Neural cell (in vitro differentiated cells): ENCODE results near the gene PGBD5. TPM values are rescaled to one million over a fixed set of nuclear protein-coding genes. Genes with fewer than 3 reads are reported as not detected.

Experiments used
- H2AFZ ChIP-seq: fragments of 200-600, 300-800 bp; sonication (generic), shearing (Covaris generic); 2 replicates; pipeline ENCODE4 v1.6.0; 2014; ENCODE audit warnings: low read depth, mild to moderate bottlenecking, antibody characterized with exemption, low read length, moderate library complexity
- H3F3A ChIP-seq: fragments of 200-600 bp; shearing (Covaris generic); 2 replicates; pipeline ENCODE4 v1.6.1; 2016; ENCODE audit warnings: mild to moderate bottlenecking, moderate library complexity, mixed read lengths, antibody characterized with exemption, low read length; ENCODE audit not compliant: insufficient read depth, poor library complexity, severe bottlenecking
- H3K27ac ChIP-seq: fragments of 200-600, 300-800 bp; sonication (generic), shearing (Covaris generic); 2 replicates; pipeline ENCODE4 v1.5.1; 2014; ENCODE audit warnings: mild to moderate bottlenecking, low read length, moderate library complexity
- H3K27me3 ChIP-seq: fragments of 300-800, 200-600 bp; sonication (generic), shearing (Covaris generic); 2 replicates; pipeline ENCODE4 v1.6.0; 2014; ENCODE audit warnings: mild to moderate bottlenecking, low read depth, low read length, moderate library complexity; ENCODE audit not compliant: insufficient read depth
- H3K36me3 ChIP-seq: fragments of 300-800, 200-600 bp; sonication (generic), shearing (Covaris generic); 2 replicates; pipeline ENCODE4 v1.5.1; 2014; ENCODE audit warnings: mild to moderate bottlenecking, antibody characterized with exemption, low read length, moderate library complexity; ENCODE audit not compliant: insufficient read depth
- H3K4me2 ChIP-seq: fragments of 300-800, 200-600 bp; sonication (generic), shearing (Covaris generic); 2 replicates; pipeline ENCODE4 v1.6.0; 2014; ENCODE audit warnings: mild to moderate bottlenecking, low read length
- H3K4me3 ChIP-seq: fragments of 300-800, 200-600 bp; sonication (generic), shearing (Covaris generic); 2 replicates; pipeline ENCODE4 v1.5.1; 2014; ENCODE audit warnings: mild to moderate bottlenecking, low read length, moderate library complexity
- H3K79me2 ChIP-seq: fragments of 200-600 bp; shearing (Covaris generic); replicated peaks from 2 replicates; pipeline ENCODE4 v1.6.0; 2014; ENCODE audit warnings: mild to moderate bottlenecking, low read length, moderate library complexity; ENCODE audit not compliant: insufficient read depth
- H3K9ac ChIP-seq: fragments of 300-800, 200-600 bp; sonication (generic), shearing (Covaris generic); 2 replicates; pipeline ENCODE4 v1.6.1; 2016; ENCODE audit warnings: mild to moderate bottlenecking, low read length, mixed read lengths
- H3K9me2 ChIP-seq: fragments of 200-600 bp; shearing (Covaris generic); 2 replicates; pipeline ENCODE4 v1.6.1; 2016; ENCODE audit warnings: mild to moderate bottlenecking, low read length, mixed read lengths; ENCODE audit not compliant: insufficient read depth
- H3K9me3 ChIP-seq: fragments of 200-600, 300-800 bp; sonication (generic), shearing (Covaris generic); 2 replicates; pipeline ENCODE4 v1.6.1; 2016; ENCODE audit warnings: mild to moderate bottlenecking, mixed run types, low read length, moderate library complexity, mixed read lengths
- H4K20me1 ChIP-seq: fragments of 200-600 bp; shearing (Covaris generic); 2 replicates; pipeline ENCODE4 v1.6.1; 2016; ENCODE audit warnings: mild to moderate bottlenecking, mixed run types; ENCODE audit not compliant: insufficient read depth
- EP300 ChIP-seq: fragments of 450-650 bp; conservative IDR thresholded peaks from 2 replicates; pipeline ENCODE4 v1.6.1; 2014; ENCODE audit warnings: antibody characterized with exemption, mild to moderate bottlenecking, moderate library complexity; ENCODE audit not compliant: poor library complexity, severe bottlenecking
- EZH2 ChIP-seq: fragments of 200-600, 300-800 bp; shearing (Covaris generic), sonication (generic); IDR thresholded peaks from 2 replicates; pipeline ENCODE4 v1.6.1; 2014; ENCODE audit warnings: antibody characterized with exemption, low read length, borderline replicate concordance, mild to moderate bottlenecking; ENCODE audit not compliant: insufficient read depth, poor library complexity, severe bottlenecking
- MXI1 ChIP-seq: fragments of 450-650 bp; conservative IDR thresholded peaks from 2 replicates; pipeline ENCODE4 v1.6.1; 2014; ENCODE audit warnings: antibody characterized with exemption, mild to moderate bottlenecking; ENCODE audit not compliant: poor library complexity, severe bottlenecking
- POLR2AphosphoS5 ChIP-seq: IDR thresholded peaks from 2 replicates; pipeline ENCODE4 v1.6.1; 2012
- RAD21 ChIP-seq: fragments of 450-650 bp; conservative IDR thresholded peaks from 2 replicates; pipeline ENCODE4 v1.6.1; 2014; ENCODE audit warnings: antibody characterized with exemption, mild to moderate bottlenecking, moderate library complexity
- SMC3 ChIP-seq: fragments of 450-650 bp; conservative IDR thresholded peaks from 2 replicates; pipeline ENCODE4 v1.6.1; 2014; ENCODE audit warnings: antibody characterized with exemption, mild to moderate bottlenecking, moderate library complexity; ENCODE audit not compliant: poor library complexity
- TAF1 ChIP-seq: IDR thresholded peaks from 2 replicates; pipeline ENCODE4 v1.6.1; 2012; ENCODE audit warnings: low read depth
- polyA plus RNA-seq: library from polyadenylated mRNA; depleted of rRNA; stranded (reverse); fragments of >200 nt; gene quantifications from 2 replicates; pipeline ENCODE4 v1.2.3, GENCODE V29; 2014
- TF ChIP-seq, protein P1 (sequence below): IDR thresholded peaks from 2 replicates; pipeline ENCODE4 v1.6.1; 2012; ENCODE audit warnings: borderline replicate concordance
- TF ChIP-seq, protein P2 (sequence below): fragments of 450-650 bp; IDR thresholded peaks from 2 replicates; pipeline ENCODE4 v1.5.1; 2014; ENCODE audit warnings: antibody characterized with exemption, mild to moderate bottlenecking, moderate library complexity; ENCODE audit not compliant: poor library complexity, severe bottlenecking

Gene PGBD5
- polyA plus RNA-seq, 1 donor from 2014 or later = 16.3 TPM

DNA sequence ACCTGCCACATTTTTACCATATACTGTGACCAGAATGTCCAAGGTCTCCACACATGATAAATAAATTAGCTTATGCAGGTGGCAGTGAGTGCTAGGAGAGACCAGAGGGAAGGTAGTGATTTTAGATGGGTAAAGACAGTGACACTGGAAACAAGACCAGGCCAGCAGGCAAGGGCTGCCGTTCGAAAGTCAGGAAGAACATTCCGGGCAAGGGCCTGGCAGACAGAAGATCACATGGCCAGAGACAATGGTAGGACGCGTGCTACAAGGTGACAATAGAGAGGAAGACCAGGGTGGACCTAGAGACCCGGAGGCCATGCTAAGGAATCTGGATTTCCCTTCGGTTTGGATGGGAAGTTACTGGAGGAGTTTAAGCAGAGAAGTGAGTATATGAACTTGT is 9.7 kb downstream of the PGBD5 start:
- no peak overlapping the region for H2AFZ ChIP-seq
- no peaks in the 10 kb centered on the region for H3K9me3 ChIP-seq
- H3K27ac ChIP-seq = no peak overlapping the region
- H3K9me2 ChIP-seq = no peaks in the 10 kb centered on the region
- H3K36me3 ChIP-seq = no peaks in the 10 kb centered on the region
- H3K4me3 ChIP-seq = no peak overlapping the region
- TF ChIP-seq, protein P1, sequence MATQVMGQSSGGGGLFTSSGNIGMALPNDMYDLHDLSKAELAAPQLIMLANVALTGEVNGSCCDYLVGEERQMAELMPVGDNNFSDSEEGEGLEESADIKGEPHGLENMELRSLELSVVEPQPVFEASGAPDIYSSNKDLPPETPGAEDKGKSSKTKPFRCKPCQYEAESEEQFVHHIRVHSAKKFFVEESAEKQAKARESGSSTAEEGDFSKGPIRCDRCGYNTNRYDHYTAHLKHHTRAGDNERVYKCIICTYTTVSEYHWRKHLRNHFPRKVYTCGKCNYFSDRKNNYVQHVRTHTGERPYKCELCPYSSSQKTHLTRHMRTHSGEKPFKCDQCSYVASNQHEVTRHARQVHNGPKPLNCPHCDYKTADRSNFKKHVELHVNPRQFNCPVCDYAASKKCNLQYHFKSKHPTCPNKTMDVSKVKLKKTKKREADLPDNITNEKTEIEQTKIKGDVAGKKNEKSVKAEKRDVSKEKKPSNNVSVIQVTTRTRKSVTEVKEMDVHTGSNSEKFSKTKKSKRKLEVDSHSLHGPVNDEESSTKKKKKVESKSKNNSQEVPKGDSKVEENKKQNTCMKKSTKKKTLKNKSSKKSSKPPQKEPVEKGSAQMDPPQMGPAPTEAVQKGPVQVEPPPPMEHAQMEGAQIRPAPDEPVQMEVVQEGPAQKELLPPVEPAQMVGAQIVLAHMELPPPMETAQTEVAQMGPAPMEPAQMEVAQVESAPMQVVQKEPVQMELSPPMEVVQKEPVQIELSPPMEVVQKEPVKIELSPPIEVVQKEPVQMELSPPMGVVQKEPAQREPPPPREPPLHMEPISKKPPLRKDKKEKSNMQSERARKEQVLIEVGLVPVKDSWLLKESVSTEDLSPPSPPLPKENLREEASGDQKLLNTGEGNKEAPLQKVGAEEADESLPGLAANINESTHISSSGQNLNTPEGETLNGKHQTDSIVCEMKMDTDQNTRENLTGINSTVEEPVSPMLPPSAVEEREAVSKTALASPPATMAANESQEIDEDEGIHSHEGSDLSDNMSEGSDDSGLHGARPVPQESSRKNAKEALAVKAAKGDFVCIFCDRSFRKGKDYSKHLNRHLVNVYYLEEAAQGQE = no peak
- TF ChIP-seq MXI1 (no peak), TAF1 (no peak), EP300 (no peak), RAD21 (no peak), SMC3 (no peak), POLR2AphosphoS5 (no peak), EZH2 (no peak)
- TF ChIP-seq, protein P2, sequence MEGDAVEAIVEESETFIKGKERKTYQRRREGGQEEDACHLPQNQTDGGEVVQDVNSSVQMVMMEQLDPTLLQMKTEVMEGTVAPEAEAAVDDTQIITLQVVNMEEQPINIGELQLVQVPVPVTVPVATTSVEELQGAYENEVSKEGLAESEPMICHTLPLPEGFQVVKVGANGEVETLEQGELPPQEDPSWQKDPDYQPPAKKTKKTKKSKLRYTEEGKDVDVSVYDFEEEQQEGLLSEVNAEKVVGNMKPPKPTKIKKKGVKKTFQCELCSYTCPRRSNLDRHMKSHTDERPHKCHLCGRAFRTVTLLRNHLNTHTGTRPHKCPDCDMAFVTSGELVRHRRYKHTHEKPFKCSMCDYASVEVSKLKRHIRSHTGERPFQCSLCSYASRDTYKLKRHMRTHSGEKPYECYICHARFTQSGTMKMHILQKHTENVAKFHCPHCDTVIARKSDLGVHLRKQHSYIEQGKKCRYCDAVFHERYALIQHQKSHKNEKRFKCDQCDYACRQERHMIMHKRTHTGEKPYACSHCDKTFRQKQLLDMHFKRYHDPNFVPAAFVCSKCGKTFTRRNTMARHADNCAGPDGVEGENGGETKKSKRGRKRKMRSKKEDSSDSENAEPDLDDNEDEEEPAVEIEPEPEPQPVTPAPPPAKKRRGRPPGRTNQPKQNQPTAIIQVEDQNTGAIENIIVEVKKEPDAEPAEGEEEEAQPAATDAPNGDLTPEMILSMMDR = no peak
- H4K20me1 ChIP-seq = no peaks in the 10 kb centered on the region
- no peak overlapping the region for H3K4me2 ChIP-seq
- H3K9ac ChIP-seq = no peak overlapping the region
- H3K27me3 ChIP-seq = no peaks in the 10 kb centered on the region
- H3K79me2 ChIP-seq = peaks cover 34% of the 10 kb centered on the region
- no peaks in the 10 kb centered on the region for H3F3A ChIP-seq

DNA sequence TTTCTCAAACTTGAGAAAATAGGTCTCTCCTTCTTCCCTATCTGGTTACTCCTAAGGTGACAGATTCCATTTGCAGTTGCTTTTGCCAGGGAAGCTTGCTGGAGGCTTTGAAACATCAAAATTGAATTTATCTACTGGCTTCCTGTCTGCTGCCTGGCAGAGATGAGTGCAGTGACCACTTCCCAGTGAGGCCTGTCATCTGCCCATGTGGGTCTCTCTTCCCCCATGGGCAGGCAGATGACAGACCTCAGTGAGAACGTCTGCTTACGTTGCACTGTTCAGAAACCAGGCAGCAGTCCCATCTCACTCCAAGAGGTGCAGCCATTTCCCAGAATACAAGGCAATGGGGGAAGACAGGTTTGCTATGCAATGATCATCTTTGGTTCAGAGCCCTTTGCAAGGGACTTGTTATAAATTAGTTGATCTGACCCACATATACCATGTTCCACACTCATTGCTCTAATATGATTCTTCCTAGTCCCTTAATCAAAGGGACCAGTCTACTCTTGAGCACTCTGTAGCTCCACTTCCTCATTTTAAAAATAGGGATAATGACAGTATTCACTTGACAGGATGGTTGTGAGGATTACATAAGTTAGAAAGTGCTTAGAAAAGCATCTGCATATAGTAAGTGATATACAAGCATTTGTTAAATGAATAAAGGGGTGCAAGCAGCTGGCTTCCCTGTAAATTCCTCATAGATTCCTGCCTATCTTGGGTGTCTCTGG is 10.6 kb downstream of the PGBD5 start:
- Histone ChIP-seq H3K79me2 (peaks cover 38% of the 10 kb centered on the region), H4K20me1 (no peaks in the 10 kb centered on the region), H3K9ac (no peak overlapping the region), H3K36me3 (no peaks in the 10 kb centered on the region), H3K27ac (no peak overlapping the region), H3K4me2 (no peak overlapping the region), H3K4me3 (no peak overlapping the region), H3K9me3 (no peaks in the 10 kb centered on the region), H2AFZ (no peak overlapping the region), H3F3A (no peaks in the 10 kb centered on the region), H3K27me3 (no peaks in the 10 kb centered on the region), H3K9me2 (no peaks in the 10 kb centered on the region)
- TF ChIP-seq, protein P2 = no peak
- TF ChIP-seq MXI1 (no peak), EZH2 (no peak), EP300 (no peak), TAF1 (no peak), POLR2AphosphoS5 (no peak), RAD21 (no peak), SMC3 (no peak)
- TF ChIP-seq, protein P1 = no peak
